Left colon (tissue), 2 donors: ENCODE data around the gene USP46. TPM values are rescaled to one million over a fixed set of nuclear protein-coding genes. Genes with fewer than 3 reads are reported as not detected.

Experiments used
- ATAC-seq: fragments of 200-7000 bp; cut with Tn5 transposase; one replicate; pipeline ENCODE4 v1.9.1; 2020; ENCODE audit warnings: mild to moderate bottlenecking, moderate library complexity
- DNase-seq, 2 donors: peaks; one replicate each; pipeline ENCODE4 v3.0.0-alpha.2; 2020
- intact Hi-C, 2 donors: fragments of 100-400 bp; cut with DNase I in 1 of 2; cut with micrococcal nuclease in 1 of 2; formaldehyde crosslinking; loops; one replicate each; pipeline versions ENCODE4 v1.11.2 to v1.14.0; 2022; cut with DNase I, micrococcal nuclease
- total RNA-seq, 2 donors: library from RNA; stranded (reverse); fragmentation: NEBNext Ultra II Directional; extraction: Animal tissue kit (Norgen Biotek cat#: 25700); gene quantifications; one replicate each; pipeline ENCODE4 v1.2.1, GENCODE V29; 2021
- donor health status: DM: no; HTN: no; CAD: no.
- donor health status: DM: yes; HTN: yes; CAD: no.

Gene USP46
- total RNA-seq, 2 donors from 2014 or later = 12.6 to 13.8 TPM

DNA sequence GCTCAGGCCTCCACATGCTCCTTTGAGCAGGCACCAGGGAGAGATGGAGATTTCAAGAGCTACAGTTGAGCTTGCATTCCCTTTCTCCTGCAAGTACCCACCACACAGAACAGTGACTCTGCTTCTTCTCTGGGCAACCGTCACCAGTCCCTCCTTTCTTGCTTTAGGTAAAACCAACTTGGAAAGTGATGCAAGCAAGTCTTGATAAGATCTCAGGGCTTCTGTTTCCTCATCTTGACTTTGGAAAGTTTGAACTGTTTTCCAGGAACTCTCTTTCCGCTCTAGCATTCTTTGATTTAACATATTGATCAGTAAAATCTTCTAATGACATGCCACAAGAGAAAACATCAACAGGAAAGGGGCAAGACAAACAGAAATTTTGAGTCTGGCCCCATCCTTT is 73.7 kb downstream of the USP46 start:
- no peak for DNase-seq
- intact Hi-C loops = no loop called here
- ATAC-seq = no peak

DNA sequence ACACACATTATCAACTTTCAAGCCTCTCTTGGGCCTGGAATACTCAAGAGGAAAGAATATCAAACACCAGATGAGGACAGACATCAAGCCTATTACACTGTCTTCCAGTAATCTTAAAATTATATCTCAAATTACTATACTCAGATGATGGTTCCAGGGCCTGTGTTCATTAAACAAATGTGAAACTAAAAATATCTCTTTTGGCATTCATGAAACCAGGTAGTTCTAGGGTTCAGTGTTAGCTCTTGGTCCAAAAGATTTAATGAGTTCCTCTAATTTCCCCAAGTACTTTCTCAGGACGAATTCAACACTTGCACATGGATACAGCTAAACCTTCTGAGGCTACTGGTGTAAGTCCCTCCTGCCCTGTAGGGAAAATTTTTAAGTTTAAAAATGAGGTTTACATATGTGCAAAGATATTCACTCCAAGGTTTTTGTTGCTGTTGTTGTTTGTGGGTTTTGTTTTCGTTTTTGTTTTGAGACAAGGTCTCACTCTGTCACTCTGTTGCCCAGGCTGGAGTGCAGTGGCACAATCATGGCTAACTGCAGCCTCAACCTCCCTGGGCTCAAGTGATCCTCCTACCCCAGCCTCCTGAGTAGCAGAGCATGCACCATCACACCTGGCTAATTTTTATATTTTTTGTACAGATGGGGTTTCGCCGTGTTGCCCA is 79.4 kb downstream of the USP46 start:
- ATAC-seq = no peak

DNA sequence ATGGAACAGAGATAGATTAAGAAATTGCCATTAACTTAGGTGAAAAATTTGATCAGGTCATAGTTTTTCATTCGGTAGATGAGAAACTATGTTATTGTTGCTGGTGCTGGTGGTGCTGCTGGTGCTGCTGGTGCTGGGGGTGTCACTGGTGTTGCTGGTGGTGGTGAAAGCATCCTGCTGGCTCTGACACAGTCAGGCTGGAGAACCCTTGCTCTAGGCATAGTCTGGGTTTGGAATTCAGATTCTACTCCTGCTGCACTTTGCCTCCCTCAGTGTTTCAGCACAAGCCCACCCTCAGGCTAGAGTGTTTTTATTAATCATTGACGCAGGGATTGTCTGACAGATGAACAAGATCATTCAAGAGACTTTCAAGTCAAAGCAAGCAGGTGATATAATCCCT is 80.2 kb downstream of the USP46 start:
- DNase-seq (no peak), ATAC-seq (no peak)
- intact Hi-C loops = no loop called here

More for the DNA sequence above, 79.4 kb downstream of the USP46 start:
- intact Hi-C loops = no loop called here
- DNase-seq = no peak

DNA sequence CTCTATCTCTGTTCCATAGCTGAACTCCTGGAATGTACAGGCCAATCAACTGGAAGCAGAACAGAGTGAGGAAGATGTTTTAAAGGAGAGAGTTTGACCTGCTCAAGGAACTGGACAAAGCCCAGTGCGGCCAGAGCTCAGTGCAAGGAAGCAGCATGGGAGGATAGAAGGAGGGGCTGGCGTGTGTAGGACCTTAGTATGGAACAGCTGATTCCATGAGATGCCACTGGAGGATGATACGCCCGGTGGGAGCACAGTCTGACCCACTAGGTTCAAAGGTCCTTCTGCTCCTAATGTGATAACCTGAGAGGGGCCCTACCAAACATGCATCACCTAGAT is 81.5 kb downstream of the USP46 start:
- ATAC-seq (no peak), DNase-seq (no peak)
- intact Hi-C loops = no loop called here

DNA sequence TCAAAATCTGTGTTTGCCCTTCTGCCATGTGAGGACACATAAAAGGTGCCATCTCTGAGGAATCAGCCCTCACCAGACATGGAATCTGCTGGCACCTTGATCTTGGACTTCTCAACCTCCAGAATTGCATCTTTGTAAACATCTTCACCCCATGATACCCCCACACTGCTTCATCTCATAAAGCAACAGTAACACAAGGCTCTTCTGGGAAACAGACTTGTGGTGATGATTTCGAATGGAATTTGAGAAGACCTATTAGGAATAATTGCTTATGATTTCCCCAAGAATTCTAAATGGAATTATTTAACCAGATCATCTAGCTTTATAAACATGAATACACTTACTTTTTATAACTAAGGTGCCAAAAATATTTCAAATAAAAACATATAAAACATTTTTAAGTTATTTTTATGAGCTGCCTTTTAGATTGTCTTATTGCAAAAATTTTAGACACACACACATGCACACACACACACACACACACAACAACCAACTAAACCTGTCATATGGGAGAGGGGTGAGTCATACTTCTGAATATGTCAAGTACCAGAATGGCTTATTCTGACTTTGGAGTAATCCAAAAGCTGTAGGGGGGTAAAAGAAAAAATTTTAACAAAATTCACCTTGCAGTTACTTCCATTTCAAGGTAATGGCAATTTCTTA is 82.0 kb downstream of the USP46 start:
- intact Hi-C loops = no loop called here
- DNase-seq = no peak
- no peak for ATAC-seq

DNA sequence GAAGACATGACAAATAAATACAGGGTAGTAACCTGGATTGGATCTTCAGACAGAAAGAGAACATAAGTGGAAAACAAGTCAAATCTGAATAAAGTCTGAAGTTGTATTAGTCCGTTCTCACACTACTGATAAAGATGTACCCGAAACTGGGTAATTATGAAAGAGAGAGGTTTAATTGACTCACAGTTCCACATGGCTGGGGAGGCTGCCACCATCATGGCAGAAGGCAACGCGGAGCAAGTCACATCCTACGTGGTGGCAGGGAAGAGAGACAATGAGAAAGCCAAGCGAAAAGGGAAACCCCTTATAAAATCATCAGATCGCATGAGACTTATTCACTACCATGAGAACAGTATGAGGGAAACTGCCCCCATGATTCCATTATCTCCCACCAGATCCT is 82.8 kb downstream of the USP46 start:
- ATAC-seq = no peak
- intact Hi-C loops = no loop called here

DNA sequence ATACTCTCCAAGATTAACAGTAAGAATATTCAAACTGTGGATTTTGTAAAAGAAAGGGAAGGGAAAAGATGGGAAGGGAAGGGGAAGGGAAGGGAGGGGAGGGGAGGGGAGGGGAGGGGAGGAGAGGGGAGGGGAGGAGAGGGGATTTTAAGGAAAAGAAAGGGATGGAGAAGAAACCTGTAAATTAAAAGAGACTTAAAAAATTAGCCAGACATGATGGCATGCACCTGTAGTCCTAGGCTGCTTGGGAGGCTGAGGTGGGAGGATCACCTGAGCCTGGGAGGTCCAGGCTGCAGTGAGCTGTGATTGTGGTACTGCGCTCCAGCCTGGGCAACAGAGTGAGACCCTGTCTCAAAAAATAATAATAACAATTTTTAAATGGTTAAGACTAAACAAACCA is 83.7 kb downstream of the USP46 start:
- no peak for DNase-seq
- intact Hi-C loops = no loop called here
- ATAC-seq = no peak

More for the DNA sequence above, 82.8 kb downstream of the USP46 start:
- DNase-seq = no peak

DNA sequence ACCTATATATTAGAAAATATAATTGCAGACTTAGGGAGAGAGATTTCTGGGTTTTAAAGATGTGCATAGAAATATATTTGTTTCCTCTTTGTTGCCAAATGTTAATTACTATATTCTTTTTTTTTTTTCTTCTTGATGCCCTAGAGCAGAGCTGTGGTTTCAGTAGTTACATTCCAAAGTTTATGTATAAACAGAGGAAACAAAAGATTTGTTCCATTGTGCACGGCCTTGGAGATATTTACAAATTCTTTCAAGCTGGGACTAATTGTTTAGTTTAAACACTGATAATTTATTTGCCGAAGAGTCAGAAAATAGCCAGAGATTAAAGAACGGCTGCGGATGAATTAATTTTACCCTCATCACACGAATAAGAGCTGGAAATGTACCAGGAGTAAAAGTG is 85.1 kb downstream of the USP46 start:
- ATAC-seq = no peak
- intact Hi-C loops = no loop called here
- DNase-seq = no peak

DNA sequence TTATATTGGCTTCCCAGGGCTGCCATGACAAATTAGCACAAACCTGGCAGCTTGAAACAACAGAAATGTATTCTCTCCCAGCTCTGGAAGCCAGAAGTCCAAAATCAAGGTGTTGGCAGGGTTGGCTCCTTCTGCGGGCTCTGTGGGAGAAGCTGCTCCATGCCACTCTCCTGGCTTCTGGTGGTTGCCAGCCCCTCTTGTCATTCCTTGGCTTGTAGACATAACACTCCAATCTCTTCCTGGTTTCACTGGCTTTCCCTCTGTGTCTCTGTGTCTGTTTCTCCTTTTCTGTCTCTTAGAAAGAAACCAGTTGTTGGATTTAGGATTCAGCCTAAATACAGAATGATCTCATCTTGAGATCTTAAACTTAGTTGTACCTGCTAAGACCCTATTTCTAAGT is 85.5 kb downstream of the USP46 start:
- DNase-seq (no peak), ATAC-seq (no peak)
- intact Hi-C loops = no loop called here

DNA sequence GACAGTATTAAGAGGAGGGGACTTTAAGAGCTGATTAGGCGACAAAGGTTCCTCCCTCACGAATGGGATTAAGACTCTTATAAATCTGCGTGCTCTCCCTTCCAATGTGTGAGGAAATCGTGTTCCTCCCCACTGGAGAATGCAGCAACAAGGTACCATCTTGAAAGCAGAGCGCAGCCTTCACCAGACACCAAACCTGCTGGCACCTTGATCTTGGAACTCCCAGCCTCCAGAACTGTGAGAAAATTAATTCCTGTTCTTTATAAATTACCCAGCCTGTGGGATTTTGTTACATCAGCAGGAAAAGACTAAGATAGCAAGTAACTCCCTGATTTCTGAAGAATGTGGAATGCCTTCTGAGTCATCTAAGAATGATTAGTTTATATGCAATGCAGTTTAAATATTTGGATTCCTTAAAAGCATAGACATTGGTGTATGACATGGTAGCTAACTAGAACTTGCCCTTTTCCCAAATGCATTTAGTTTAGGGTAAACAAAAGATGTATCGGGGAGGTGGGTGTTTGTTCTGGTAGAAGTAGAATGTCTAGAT is 86.1 kb downstream of the USP46 start:
- intact Hi-C loops = no loop called here
- DNase-seq = no peak
- no peak for ATAC-seq

DNA sequence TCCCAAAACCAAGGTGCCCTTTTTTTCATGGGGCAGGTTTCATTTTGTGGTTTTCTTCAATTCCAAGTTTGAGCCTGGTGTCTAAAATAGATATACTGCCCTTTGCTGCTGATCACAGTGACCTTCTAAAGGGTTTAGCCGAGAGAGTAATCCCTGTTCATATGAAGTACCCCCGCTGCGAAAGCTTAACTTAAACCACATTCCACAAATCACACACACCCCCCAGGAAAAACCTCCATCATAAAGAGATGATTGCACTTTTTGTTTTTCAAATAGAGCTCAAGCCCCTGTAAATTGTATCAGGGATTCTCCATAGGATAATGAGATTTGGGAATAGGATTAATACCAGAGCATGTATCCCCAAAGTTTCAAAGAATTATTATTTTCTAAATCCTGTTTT is 90.8 kb downstream of the USP46 start:
- intact Hi-C loops = no loop called here
- DNase-seq (no peak), ATAC-seq (no peak)

DNA sequence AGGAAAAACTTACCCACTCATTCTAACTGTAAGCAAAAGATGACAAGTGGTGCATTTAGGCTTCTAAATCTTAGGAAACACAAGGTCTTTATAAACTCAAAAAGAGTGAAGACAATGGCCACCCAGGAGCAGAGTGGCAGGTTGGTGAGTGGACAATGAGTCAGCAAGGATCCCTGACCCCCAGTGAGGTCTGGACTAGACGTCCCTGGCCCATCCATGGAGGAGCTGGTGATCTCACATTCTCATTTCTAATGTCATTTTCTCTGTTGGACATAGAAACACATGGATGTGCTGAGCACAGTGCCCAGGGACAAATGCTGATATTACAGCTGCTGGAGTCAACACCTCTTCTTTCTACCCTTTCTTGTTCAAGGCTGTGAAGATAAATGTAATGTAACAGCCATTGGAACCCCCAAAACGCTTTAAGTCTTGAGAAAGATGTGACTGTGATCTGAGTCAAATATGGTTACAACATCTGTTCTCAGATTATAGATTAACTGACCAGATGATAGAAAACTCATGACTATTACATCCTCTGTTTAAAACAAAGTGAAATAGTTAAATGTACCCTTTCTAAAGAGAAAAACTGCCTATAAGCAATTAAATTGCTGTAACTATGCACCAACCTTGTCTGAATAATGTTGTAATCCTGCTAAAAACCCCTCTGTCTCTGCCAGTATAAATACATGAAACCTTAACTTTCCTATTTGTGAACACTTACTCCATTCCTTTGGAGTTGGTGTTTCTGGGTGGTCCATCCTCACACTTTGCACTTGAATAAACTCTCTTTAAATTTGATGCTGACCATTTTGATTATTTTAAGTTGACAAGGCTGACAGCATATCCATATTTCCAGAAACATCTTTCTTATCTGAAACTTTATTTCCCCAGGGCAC is 92.7 kb downstream of the USP46 start:
- intact Hi-C loops = no loop called here
- no peak for DNase-seq
- ATAC-seq = no peak

DNA sequence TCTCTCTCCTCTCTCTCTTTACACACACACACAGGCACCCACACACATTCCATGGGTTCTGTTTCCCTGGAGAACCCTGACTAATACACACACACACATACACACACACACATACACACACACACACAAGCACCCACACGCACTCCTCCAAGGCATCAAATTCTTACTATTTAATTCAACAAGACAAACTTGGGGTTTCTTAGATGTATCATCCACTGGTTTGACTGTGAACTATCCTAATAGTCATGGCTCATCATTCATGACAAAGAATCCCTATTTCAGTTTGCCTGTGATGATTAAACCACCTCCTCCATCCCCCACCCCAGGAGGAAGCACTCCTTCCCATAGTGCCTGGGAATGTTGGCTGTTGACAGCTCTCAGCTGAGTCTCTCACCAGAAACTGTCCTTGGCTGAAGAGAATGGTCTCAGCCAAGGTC is 98.2 kb downstream of the USP46 start:
- no peak for DNase-seq
- intact Hi-C loops = no loop called here
- ATAC-seq = no peak

DNA sequence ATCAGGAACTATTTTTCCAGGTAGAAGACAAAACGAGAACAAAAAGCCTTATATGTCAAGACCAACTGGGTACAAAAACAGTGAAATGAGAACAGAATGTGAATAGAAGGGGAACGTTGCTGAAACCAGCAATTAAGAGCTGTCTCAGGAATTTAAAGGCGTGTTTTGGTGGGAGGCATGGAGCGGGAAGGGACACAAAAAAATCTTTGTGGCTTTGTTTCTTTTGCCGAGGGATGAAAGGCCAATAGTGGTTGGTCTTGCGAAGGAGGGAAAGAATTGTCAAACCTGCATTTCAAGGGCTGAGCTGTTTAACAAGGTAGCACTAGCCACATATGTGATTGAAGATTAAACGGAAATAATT is 103.8 kb downstream of the USP46 start:
- intact Hi-C loops = no loop called here

DNA sequence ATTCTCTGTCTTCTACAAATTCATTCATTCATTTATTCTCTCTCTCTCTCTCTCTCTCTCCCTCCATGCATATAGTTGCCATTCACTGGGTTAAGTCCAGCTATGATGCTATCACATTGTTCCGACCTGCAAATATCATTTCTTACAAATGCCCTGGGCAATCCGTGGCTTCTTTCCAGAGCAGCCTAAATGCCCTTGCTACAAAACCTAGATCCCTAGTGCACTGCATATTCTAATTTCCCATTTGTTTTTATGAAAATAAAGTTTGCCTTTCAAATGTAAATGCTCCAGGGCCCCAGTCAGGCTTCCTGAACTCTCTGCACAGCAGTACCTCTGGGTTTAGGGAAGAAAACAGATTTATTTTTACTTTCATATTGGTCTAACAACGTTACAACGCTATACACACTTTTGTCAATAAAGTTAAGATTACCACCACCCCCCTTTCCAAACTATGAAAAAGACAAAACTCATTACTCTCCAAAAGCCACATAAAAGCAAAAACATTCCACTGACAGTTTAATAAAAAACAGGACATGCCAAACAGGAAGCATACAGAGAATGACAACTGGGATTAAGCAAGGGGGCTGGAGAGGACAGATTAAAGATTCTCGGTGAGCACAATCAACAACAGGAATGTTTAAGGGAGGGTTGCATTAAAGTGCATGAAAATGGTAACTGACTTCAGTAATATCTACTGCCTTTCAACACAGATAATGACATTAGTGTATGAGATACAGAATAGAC is 104.3 kb downstream of the USP46 start:
- no peak for DNase-seq
- intact Hi-C loops = no loop called here
- ATAC-seq = no peak

More for the DNA sequence above, 103.8 kb downstream of the USP46 start:
- ATAC-seq = no peak
- DNase-seq = no peak

DNA sequence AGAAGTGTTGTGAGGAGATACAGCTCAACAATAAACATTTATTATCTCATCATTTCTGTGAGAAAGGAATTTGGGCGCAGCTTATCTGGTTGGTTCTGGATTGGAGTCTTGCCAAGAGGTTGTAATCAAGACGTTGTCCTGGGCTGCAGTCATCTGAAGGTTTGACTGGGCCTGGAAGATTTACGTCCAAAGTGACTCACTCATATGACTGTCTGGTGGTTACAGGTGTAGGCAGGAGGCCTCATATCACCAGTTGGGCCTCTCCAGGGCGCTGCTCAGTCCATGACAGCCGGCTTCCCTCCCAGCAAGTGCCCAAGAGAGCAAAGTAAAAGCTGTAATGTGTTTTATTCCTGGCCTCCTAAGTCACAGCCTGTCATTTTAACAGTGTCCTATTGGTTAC is 106.3 kb downstream of the USP46 start:
- no peak for ATAC-seq
- intact Hi-C loops = no loop called here

DNA sequence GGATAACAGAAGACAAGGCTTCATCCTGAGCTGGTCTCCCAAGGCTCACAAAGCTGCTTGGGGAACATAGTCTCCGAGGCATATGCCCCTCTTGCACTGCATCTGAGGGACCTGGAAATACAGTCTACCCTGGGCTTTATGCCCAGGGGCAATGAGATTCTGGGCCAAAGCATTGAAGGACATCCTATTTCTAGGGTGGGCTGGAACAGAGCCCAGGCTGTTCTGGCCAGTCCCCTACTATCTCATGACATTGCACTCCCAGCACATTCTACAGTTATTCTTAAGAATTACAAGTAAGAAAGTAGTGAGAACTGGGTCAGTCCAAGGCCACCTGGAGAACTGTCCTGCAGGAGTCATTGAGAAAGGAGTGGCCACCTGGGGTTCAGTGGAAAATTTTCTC is 107.6 kb downstream of the USP46 start:
- DNase-seq = no peak
- no peak for ATAC-seq
- intact Hi-C loops = no loop called here

More for the DNA sequence above, 106.3 kb downstream of the USP46 start:
- DNase-seq = no peak

DNA sequence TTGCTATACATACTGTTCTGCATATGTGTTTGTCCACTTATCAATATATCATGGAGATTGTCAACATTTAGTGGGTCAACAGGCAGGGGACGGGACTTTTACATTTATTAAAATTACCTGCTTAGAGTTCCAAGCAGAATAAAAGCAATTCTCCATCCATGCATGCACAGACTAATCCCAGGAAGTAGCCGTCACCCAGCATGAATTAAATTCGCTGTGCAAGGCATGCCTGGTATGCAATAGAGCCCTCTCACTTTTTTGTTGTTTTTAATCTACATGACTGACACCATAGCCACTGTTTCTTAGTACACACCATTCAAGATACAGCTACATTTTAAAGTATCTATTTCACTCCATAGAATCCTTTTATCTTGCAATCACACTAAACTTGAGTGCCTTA is 108.9 kb downstream of the USP46 start:
- intact Hi-C loops = no loop called here
- no peak for DNase-seq
- ATAC-seq = no peak
